ENCODE measurements around the gene ULK1. TPM values are rescaled to one million over a fixed set of nuclear protein-coding genes. Genes with fewer than 3 reads are reported as not detected.

ULK1 gene
- total and polyA plus RNA-seq, 9 donors, result 4.5 to 70.1 (median 46.8) TPM

GRCh38 chr12:131893605-131894312 lies 663 bp upstream of the ULK1 start:
- 24 to 33% (median 31%) methylated on average over 16 to 19 of the region's 19 CpGs for WGBS, 3 donors
- peak overlapping the region; percentile 6 for H3K4me3 ChIP-seq

GRCh38 chr12:131894981-131895639 lies 688 bp downstream of the ULK1 start:
- Histone ChIP-seq H3K36me3 (no peaks in the 10 kb centered on the region), H3K4me3 (peak overlapping the region; percentile 60), H3K4me1 (ENCODE audit: insufficient read depth) (peaks cover 5% of the 10 kb centered on the region), H3K27me3 (no peaks in the 10 kb centered on the region), H3K9me3 (no peaks in the 10 kb centered on the region), H3K27ac (peak overlapping the region; percentile 98)
- TF ChIP-seq CTCF (IDR thresholded peaks at IDR 0.05) (no peak), POLR2A (IDR thresholded peaks at IDR 0.05) (no peak), EP300 (IDR thresholded peaks at IDR 0.05) (no peak)
- peak in 4 of 5 donors; percentile 47 to 68 (median 64) for DNase-seq
- intact Hi-C loops (cut with DNase I), result loop anchor here in 1 of 4 donors (5.0 kb wide), 1 partner anchor 63 kb away; no protein-coding TSS in a partner anchor
- WGBS, 3 donors, result 0 to 3% (median 1%) methylated on average over 18 to 54 of the region's 54 CpGs

More at GRCh38 chr12:131893605-131894312, 663 bp upstream of the ULK1 start:
- Histone ChIP-seq H3K36me3 (no peaks in the 10 kb centered on the region), H3K27ac (peak overlapping the region; percentile 70 to 98), H3K4me1 (ENCODE audit: insufficient read depth) (peaks cover 5% of the 10 kb centered on the region), H3K27me3 (no peaks in the 10 kb centered on the region), H3K9me3 (no peaks in the 10 kb centered on the region)
- TF ChIP-seq EP300 (IDR thresholded peaks at IDR 0.05) (no peak), POLR2A (IDR thresholded peaks at IDR 0.05) (no peak), CTCF (IDR thresholded peaks at IDR 0.05) (no peak)
- no peak for DNase-seq
- intact Hi-C loops (cut with DNase I), result no loop called here

- H3K27me3 ChIP-seq, result no peaks in the 10 kb centered on the region
- H3K9me3 ChIP-seq, result no peaks in the 10 kb centered on the region
- peak overlapping the region; percentile 60 for H3K4me3 ChIP-seq
- intact Hi-C loops (cut with DNase I), result loop anchor here in 2 of 4 donors (2.0 to 5.0 kb wide), 3 partner anchors 33 to 63 kb away; partner anchors contain the start of gene PUS1 (in 1 of the 2)
- no peak for DNase-seq
- H3K36me3 ChIP-seq, result no peaks in the 10 kb centered on the region
- H3K4me1 ChIP-seq (ENCODE audit: insufficient read depth), result peaks cover 6% of the 10 kb centered on the region
- peak overlapping the region; percentile 98 for H3K27ac ChIP-seq
- TF ChIP-seq CTCF (IDR thresholded peaks at IDR 0.05) (no peak), POLR2A (IDR thresholded peaks at IDR 0.05) (no peak), EP300 (IDR thresholded peaks at IDR 0.05) (no peak)
- WGBS, 3 donors, result 2 to 4% (median 4%) methylated on average over 8 to 12 of the region's 12 CpGs
These were observed 1.2 kb downstream of the ULK1 start for GRCh38 chr12:131895640-131896079.

- TF ChIP-seq CTCF (IDR thresholded peaks at IDR 0.05) (peak in 1 of 3 donors; percentile 29), EP300 (IDR thresholded peaks at IDR 0.05) (peak; percentile 90), POLR2A (IDR thresholded peaks at IDR 0.05) (peak; percentile 96)
- Histone ChIP-seq H3K4me1 (ENCODE audit: insufficient read depth) (peaks cover 7% of the 10 kb centered on the region), H3K36me3 (no peaks in the 10 kb centered on the region), H3K27ac (peak overlapping the region; percentile 98), H3K27me3 (no peaks in the 10 kb centered on the region), H3K9me3 (no peaks in the 10 kb centered on the region), H3K4me3 (peak overlapping the region; percentile 60)
- peak; percentile 93 to 96 (median 94) for DNase-seq
- intact Hi-C loops (cut with DNase I), result loop anchor here in 2 of 4 donors (2.0 to 5.0 kb wide), 3 partner anchors 33 to 64 kb away; partner anchors contain the start of gene PUS1 (in 1 of the 2)
- WGBS, 3 donors, result 0 to 3% (median 1%) methylated on average over 27 to 39 of the region's 39 CpGs
These were observed 1.8 kb downstream of the ULK1 start for GRCh38 chr12:131896080-131896810.

All from ovary (tissue), 9 donors.